NCI-H82 treated with DMSO at 0.1 percent for 48 hours (cell line): Measurements from ENCODE around the gene SLC5A6.
"Not testable (repeated sequence)": the region's sequence is repeated elsewhere in the genome, so short reads cannot be mapped to it uniquely, and the experiment has no call there.

Source experiments
- DNase-seq: peaks from one replicate; lab custom pipeline; 2025; ENCODE audit not compliant: unreplicated experiment; lab: John Stamatoyannopoulos, UW

Gene SLC5A6

DNA sequence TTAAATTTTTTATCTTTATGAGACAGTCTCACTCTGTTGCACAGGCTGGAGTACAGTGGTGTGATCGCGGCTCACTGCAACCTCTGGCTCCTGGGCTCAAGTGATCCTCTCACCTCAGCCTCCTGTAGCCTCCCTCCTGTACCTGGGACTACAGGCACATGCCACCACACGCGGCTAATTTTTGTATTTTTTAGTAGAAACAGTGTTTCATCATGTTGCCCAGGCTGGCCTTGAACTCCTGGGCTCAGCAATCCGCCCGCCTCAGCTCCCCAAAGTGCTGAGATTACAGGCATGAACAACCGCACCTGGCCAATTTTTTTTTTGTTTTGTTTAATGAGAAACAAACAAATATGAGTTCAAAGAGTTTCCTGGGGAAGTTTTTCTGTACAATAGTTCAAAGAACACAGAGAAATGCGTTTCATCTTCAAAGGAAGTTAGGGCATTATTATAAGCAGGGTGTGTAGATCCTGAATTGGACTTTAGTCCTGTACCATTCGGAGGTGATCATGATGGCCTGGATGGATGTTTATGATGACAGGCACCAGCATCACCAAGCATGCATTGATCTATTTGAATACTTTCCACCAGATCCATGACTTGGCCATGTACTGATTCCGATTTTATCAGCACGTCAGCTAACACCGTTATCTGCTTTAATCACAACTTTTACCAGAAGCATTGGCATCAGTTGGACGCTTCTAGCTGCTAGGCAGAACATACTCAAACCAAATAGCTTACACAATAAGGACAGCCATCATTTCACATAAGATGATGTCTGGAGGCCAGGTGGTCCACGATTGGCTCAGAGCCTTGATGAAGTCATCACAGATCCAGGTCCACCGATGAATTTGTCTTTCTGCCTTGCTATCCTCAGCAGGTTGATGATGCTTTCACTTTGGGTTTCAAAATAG lies 34.4 kb downstream of the SLC5A6 start:
- DNase-seq = no peak

DNA sequence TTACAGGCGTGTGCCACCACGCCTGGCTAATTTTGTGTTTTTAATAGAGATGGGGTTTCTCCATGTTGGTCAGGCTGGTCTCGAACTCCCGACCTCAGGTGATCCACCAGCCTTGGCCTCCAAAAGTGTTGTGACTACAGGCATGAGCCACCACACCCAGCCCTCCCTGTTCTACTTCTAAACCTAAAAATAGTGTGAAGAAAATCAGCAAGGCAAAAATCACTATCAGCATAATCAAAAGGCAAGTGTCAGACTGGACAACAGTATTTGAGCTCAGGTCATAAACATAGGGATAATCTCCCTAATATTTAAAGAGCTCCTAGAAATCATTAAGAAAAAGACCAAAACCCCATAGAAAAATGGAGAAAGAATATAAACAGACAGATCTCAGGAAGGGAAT lies 36.3 kb downstream of the SLC5A6 start:
- DNase-seq = not testable (repeated sequence)

DNA sequence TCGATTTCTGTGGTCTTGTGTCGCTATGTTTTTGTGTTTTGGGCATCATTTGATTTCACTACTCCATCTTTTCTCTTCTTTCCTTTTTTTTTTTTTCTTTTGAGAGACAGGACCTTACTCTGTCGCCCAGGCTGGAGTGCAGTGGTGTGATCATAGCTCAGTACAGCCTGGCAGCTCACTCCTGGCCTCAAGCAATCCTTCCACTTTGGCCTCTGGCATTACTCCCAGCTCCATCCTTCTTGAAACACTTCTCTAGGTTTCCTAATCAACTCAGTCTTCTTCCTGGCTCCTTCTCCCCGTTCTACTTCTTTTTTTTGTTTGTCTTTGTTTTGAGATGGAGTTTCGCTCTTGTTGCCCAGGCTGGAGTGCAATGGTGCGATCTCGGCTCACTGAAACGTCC lies 36.7 kb downstream of the SLC5A6 start:
- no peak for DNase-seq

DNA sequence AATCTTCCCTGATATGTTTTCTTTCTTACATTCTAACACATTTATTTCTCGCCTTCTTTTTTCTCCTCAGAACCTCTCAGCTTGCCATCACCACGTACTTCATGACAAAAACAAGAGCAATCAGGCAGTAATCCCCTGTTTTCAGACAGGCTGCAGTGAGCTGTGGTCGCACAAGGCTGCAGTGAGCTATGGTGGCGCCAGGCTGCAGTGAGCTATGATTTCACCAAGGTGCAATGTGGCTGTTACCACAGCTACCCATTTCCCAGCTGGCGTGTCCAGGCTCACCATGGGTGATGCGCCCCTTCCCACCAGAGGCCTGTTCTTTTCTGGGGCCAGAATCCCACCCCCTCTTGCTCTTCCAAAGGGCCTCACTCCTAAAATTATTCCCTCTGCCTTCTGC lies 37.4 kb downstream of the SLC5A6 start:
- DNase-seq = no peak

DNA sequence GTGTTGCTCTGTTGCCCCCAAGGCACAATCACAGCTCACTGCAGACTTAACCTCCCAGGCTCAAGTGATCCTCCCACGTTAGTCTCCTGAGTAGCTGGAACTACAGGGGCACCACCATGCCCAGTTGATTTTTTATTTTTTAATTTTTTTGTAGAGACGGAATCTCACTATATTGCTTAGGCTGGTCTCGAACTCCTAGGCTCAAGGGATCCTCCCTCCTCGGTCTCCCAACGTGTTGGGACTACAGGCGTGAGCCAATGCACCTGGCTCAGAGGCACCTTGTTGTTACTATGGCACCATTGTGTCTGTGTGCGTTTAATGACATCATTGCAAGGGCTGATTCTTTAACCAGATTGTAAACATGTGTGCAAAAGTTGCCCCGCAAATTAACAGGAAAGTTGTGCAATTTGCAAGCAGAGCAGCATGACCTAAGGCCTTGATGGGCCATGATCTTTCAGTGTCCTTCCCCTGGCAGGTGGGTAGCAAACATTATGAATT lies 40.7 kb downstream of the SLC5A6 start:
- no peak for DNase-seq

DNA sequence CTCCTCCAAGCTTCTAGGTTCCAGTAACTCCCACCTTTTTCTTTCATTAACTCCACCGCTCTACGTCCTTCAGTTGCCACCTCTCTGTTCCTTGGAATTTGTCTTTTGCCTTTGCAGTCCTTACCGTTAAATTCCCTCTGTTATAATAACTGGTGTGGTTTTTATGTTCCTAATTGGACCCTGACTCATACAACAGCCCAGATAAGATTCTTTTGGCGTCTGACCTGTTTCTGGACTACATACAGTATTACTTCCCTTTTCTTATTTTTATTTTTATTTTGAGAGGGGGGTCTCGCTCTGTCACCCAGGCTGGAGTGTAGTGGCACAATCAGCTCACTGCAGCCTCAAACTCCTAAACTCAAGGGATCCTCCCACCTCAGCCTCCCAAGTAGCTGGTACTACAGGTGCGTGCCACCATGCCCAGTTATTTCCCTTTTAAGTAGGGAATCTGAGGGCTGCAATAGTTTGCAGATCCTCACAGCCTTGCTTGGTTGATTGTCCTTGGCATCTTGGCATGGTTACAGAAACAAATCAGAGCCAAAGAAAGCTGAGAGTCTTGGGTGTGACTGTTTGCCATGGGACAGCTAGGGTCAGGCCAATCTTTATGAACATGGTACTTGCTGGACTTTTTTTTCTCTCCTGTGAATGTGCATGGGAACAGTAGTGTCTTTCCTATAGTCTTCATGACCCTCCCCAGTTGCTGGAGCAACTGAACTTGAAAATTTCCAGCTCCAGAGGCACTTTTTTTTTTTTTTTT lies 41.3 kb downstream of the SLC5A6 start:
- DNase-seq = no peak

DNA sequence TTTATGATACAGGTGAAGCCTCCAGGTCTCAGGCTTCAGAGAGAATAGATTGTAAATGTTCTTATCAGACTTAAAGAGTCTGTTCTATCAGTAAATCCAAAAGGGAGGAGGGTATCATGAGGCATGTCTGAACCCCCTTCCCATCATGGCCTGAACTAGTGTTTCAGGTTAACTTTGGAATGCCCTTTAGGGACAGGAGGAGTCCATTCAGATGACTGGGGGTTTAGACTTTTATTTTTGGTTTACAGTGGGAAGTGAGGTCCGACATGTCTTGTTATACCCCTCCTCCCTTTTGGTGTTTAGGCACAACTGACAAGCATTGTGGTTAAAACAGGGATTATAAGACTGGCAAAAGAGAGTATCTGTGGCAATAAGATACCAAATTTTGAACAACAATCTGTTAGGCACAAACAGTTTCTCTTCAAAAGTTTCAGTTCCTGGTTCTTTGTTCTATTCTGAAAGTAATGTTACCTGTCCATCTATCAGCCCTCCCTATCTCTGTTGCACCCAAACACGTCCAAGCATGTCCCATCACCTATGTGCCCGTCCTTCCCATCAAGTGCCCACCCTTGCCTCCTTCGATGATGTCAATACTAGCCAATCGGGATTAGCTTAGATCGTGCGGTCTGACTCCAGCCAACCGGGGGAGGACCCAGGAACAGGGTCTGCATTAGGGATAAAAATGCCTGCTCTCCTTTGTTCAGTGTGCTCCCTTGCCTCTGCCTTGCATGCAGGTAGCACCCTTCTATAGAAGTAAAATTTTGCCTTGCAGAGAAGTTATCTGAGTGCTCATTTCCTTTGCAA lies 46.9 kb downstream of the SLC5A6 start:
- no peak for DNase-seq

DNA sequence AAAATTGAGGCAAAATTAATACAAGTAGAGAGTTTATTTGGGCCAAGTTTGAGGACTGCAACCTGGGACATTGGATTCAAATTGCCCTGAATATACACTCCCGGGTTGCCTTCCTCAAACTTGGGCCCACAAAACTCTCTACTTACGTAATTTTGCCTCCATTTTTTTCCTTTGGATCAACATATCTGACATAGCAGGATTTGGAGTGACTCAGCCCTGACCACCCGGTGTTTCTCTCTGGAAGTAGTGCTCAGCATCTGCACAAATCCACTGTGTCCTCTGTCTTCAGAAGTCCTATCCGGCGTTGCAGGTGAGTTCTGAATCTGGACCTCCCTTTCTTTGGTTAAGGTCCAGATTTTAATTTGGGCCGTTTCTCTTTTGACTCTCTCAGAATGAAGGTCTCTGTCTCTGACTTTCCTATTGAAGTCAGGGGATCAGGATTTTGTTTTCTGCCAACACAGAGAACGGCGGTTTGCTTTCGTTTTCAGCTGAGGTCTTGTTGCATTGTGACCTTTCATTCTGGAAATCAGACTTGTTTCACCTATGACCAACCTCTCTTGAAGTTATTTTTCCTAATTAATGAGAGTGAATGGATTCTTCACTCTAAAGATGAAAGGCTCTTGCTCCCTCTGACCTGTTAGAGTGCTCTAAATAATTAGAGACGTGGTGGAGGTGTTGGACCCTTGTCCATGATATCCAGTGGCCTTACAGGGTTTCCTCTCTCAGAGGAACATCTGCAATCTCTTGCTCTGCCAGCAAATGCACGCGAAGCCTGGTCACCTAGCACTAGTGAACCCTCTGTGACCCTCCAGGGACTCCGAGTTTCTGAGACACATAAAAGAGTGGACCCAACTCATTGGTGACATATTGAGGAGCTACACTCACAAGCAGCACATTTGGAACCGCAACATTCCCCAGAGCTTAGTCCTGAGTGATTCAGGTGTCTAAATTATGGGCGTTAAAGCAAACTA lies 49.6 kb downstream of the SLC5A6 start:
- DNase-seq = no peak

DNA sequence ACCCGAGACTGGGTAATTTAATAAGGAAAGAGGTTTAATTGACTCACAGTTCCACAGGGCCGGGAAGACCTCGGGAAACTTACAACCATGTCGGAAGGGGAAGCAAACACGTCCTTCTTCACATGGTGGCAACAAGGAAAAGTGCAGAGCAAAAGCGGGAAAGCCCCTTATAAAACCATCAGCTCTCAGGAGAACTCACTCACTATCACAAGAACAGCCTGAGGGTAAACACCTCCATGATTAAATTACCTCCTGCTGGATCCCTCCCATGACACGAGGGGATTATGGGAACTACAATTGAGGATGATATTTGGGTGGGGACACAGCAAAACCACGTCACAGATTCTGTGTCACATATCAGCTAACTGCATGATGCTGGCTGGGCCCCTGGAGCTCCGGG lies 51.9 kb downstream of the SLC5A6 start:
- DNase-seq = no peak

DNA sequence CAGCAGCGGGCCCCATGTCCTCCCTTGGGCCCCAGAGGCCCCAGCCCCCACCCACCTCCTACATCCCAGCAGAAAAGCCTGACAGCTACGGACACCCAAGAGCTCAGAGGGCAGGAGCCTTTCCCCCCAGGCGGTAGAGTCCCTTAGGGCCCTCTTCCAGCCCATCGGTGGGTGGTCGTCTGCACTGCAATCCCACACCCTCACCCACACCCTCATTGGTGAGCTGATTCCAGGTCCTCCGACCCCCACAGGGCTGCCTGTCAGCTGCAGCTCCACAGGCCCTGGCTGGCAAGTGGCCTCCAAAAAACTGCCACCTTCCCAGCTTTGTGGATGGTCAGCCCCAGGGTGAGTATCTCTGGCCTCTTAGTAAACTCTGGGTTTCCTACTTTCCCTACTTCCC lies 52.8 kb downstream of the SLC5A6 start:
- DNase-seq = no peak

DNA sequence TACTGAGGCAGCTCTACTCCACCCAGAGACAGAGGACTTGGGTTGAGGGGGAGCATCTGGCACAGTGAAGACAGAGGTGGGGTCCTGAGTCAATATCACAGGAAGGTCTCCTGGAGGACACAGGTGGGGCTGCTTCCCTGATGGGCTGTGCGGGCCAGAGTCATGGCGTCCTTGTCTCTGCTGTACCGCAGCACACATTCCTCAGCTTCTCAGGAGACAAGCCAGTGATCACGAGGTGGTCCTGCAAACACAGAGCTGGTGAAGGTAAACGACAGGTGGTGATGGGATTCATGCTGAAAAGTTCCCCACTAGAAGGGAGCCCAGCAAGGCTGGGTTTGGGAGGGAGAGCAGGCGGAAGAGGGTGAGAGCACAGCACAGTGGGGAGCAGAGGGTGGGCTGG lies 53.6 kb downstream of the SLC5A6 start:
- DNase-seq = no peak

DNA sequence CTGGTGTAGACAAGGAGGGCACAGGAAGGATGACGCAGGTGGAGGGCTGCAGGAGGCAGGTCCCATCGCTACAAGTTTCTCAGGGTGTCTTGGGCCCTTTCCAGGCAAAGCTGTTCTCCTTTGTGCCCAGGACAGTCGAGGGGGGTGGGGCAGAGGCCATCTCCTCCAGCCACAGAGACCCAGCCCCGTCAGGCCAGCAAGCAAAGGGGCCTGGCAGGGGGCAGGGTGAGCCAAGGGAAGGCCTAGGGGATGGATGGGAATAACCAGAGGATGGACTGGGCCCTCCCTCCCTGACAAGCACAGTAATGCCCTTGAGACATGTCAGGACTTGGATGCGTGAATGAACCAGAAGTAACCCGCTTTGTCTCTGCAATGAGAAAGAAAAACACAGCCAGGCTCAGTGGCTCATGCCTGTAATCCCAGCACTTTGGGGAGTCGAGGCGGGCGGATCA lies 57.0 kb downstream of the SLC5A6 start:
- no peak for DNase-seq

DNA sequence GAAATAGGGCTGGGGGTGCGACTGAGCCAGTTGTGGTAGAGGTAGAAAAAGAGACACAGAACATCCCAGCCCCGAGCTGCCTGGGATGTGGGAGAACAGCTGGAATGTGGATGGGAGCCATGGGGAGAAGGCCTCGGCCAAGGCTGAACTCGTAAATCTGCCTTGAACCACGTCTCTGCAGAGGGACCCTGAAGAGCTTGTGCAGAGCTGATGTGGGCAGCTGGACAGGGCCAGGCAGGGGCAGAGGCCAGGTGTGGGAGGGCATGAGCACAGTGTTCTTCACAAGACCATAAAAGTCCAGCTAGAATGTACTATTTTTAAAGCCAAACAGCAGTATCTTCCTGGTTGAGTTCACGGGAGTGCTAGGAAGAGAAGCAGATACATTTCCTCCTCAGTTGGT lies 57.6 kb downstream of the SLC5A6 start:
- no peak for DNase-seq

DNA sequence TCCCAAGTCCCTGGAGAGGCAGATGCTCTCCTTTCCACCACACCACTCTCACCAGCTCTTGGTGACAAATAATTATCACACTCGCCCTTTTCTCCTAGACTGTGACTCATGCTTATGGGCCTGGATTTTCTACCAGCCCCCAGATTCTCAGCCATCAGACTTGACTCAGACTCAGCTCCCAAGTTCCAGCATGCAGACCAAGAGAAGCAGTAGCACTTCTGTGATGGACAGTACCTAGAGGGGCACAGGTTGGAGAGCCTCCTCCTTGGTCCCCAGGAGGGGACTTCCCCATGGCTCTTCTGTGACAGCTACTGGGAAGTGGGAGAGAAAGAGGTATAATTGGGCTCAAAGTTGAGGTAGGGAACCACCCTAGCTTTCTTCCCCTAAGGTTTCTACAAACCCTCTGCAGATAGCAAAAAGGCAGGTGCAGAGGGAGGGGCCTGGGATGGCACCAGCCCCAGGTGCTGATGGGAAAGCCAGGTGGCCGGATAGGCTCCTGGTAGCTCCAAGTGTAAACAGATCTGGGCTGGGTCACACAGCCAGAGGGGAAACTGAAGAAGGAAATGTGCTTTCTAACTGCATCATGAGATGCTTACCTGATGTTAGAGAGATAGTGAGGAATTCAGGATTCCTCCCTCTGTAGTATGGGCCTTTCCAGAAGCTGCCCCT lies 59.1 kb downstream of the SLC5A6 start:
- DNase-seq = no peak

DNA sequence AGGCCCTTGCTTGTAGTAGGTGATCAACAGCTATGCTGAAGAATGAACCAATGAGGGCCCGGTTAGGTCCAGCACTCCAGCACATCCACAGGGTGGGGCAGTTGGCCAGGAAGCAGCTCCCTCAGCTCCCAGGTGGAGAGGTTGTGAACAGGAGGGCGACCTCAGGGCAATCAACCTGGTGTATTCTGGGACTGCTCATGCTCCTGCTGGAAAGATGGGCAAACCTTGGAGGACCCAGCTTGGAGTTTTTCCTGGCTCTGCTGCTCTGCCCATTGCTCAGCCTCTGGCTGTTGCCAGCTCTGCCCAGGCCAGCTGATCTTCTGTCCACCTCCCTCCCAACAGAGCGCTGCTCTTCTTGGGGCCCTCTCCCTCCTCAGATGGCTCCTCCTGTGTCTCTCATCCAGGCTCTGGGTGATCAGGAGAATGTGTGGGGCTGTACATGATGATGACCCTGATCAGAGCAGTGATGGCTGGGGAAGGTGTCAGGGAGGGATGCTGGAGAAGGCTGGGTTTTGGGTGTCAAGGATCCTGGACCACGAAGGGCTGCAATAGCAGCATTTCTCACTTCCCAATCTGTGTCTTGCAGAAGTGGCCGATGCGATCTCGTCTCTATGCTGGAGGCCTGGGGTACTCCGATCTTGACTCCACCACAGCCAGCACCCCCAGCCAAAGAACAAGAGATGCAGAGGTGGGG lies 59.8 kb downstream of the SLC5A6 start:
- DNase-seq = no peak

DNA sequence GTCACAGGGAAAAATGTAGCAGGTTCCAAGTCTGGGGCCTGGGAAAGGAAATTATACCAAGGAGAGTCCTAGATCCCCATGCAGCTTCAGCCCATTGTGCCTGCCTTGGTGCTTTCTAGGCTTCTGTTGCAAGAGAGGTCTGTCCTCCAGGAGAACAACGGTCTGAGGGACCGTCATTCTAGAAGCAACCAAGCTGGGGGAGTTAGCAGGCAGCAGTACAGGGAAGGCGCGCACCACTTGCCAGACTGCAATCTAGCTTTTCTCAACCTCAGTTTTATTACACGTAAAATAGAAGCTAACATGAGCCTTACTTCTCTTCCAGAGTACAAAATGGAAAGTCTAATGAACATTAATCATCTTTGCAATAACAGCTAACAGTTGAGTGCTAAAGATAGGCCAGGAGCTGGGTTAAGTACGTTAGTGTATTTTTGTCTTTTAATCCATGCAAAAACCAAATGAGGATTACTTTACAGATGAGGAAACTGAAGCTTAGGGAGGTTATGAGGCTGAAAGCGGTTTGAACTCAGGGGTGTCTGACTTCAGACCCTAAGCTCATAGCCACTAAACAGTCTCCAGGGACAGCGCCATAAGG lies 61.3 kb downstream of the SLC5A6 start:
- DNase-seq = peak; percentile 29
